Measurements from ENCODE around the gene PEX12. TPM values are rescaled to one million over a fixed set of nuclear protein-coding genes. Genes with fewer than 3 reads are reported as not detected.

PEX12 gene
- total and polyA plus RNA-seq, 2 donors (not counting 3 experiments of a cell fraction or from before 2014, with no cell fraction given), result 3.4 to 4.5 TPM

DNA sequence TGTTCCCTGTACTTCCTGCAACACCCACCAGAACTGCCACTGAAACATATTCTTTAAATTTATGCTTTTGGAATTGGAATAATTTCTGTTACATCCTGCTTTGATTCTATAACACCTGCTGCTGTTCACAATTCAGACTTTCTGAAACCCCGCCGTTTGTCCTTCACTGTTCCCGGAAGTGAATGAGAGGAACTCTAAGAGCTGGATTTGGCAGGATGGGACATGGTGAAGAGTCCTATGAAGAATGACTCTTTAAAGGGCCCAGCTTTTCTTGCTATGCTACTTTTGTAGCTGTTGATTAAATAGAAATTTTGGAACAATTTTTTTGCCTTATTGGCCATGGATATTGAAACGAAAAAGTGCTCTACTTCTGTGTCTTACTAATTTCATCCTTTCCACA lies 17.7 kb upstream of the PEX12 start:
- Histone ChIP-seq H3K4me3 (replicated peaks in 1 of 3; ENCODE audit: insufficient read depth in 1 of 3, low read depth in 1 of 3, low read length in 3 of 3) (no peak overlapping the region), H3K27me3 (ENCODE audit: control insufficient read depth in 2 of 2, insufficient read depth in 2 of 2, low read length in 2 of 2) (no peaks in the 10 kb centered on the region), H3K36me3 (ENCODE audit: control insufficient read depth in 2 of 2, extremely low read depth in 1 of 2, insufficient read depth in 2 of 2, low read length in 2 of 2) (peaks cover 22 to 27% of the 10 kb centered on the region in 2 experiments), H3K4me2 (ENCODE audit: insufficient read depth, low read length) (no peak overlapping the region), H3K9me1 (replicated peaks; ENCODE audit: control insufficient read depth, extremely low read depth, insufficient read depth, low read length) (no peaks in the 10 kb centered on the region), H4K20me1 (replicated peaks; ENCODE audit: control insufficient read depth, extremely low read depth, insufficient read depth, low read length) (peaks cover 2% of the 10 kb centered on the region), H3K27ac (ENCODE audit: insufficient read depth, low read depth, low read length) (no peak overlapping the region), H2AFZ (ENCODE audit: low read depth, low read length) (no peak overlapping the region), H3K9me3 (replicated peaks; ENCODE audit: control insufficient read depth, insufficient read depth, low read length) (no peaks in the 10 kb centered on the region), H3K79me2 (ENCODE audit: control insufficient read depth, insufficient read depth, low read length) (peaks cover 69% of the 10 kb centered on the region), H3K4me1 (ENCODE audit: control insufficient read depth, extremely low read depth, insufficient read depth, low read length) (no peaks in the 10 kb centered on the region), H3K9ac (replicated peaks; ENCODE audit: extremely low read depth, insufficient read depth, low read length) (no peak overlapping the region)
- no peak for TF ChIP-seq EZH2 (IDR thresholded peaks at IDR 0.05; ENCODE audit: borderline replicate concordance, low read depth, low read length, severe bottlenecking)
- no peak for TF ChIP-seq GATA2 (IDR thresholded peaks at IDR 0.05; ENCODE audit: insufficient read depth, insufficient read length, low read depth, low read length)
- TF ChIP-seq, protein P1, sequence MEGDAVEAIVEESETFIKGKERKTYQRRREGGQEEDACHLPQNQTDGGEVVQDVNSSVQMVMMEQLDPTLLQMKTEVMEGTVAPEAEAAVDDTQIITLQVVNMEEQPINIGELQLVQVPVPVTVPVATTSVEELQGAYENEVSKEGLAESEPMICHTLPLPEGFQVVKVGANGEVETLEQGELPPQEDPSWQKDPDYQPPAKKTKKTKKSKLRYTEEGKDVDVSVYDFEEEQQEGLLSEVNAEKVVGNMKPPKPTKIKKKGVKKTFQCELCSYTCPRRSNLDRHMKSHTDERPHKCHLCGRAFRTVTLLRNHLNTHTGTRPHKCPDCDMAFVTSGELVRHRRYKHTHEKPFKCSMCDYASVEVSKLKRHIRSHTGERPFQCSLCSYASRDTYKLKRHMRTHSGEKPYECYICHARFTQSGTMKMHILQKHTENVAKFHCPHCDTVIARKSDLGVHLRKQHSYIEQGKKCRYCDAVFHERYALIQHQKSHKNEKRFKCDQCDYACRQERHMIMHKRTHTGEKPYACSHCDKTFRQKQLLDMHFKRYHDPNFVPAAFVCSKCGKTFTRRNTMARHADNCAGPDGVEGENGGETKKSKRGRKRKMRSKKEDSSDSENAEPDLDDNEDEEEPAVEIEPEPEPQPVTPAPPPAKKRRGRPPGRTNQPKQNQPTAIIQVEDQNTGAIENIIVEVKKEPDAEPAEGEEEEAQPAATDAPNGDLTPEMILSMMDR (IDR thresholded peaks at IDR 0.05; ENCODE audit: extremely low read depth in 1 of 2, insufficient read depth in 1 of 2, low read depth in 1 of 2, low read length in 2 of 2), result no peak
- TF ChIP-seq JUN (IDR thresholded peaks at IDR 0.05; ENCODE audit: borderline replicate concordance, insufficient read depth, insufficient read length, low read depth), result no peak
- TF ChIP-seq FOS (IDR thresholded peaks at IDR 0.05; ENCODE audit: borderline replicate concordance, insufficient read depth, low read length), result no peak
- TF ChIP-seq POLR2AphosphoS5 (IDR thresholded peaks at IDR 0.05; ENCODE audit: insufficient read depth, low read depth, low read length), result no peak
- TF ChIP-seq, protein P2, sequence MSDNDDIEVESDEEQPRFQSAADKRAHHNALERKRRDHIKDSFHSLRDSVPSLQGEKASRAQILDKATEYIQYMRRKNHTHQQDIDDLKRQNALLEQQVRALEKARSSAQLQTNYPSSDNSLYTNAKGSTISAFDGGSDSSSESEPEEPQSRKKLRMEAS (IDR thresholded peaks at IDR 0.05; ENCODE audit: insufficient read depth, insufficient read length), result no peak
- no peak for TF ChIP-seq POLR2A (IDR thresholded peaks at IDR 0.05; ENCODE audit: low read depth, low read length)
- TF ChIP-seq MYC (IDR thresholded peaks at IDR 0.05; ENCODE audit: low read depth, low read length), result no peak
- CTCF ChIA-PET, result interaction anchor here (0.8 to 1.6 kb wide), 2 partner anchors 18 to 56 kb away, joined by 3 to 4 read pairs; no protein-coding TSS in a partner anchor
- POLR2A ChIA-PET, result no interaction called here
- intact Hi-C loops (cut with micrococcal nuclease) (no loop called here), dilution Hi-C loops (cut with MboI; ENCODE audit: extremely low pct_ligation_motif_present, low sequenced_read_pairs) (no loop called here)
- DNase-seq (ENCODE audit: low read depth, low spot score), result no peak
- FAIRE-seq, result no peak
- BruUV-seq (replicated peaks), result no TSS peak
